Hepatocyte (in vitro differentiated cells): ENCODE measurements around the gene ASB2.

ENCODE experiments used
- CTCF ChIP-seq: fragments of 200-600 bp; sonication (generic); IDR thresholded peaks from 2 replicates; pipeline ENCODE4 v1.5.1; 2016; ENCODE audit warnings: antibody characterized with exemption, mild to moderate bottlenecking; ENCODE audit not compliant: poor library complexity
- EZH2 ChIP-seq: fragments of 200-600 bp; sonication (generic); IDR thresholded peaks from 2 replicates; pipeline ENCODE4 v1.6.1; 2016; ENCODE audit warnings: antibody characterized with exemption, mild to moderate bottlenecking, borderline replicate concordance
- EZH2phosphoT487 ChIP-seq: fragments of 200-600 bp; sonication (generic); IDR thresholded peaks from one replicate; pipeline ENCODE4 v1.6.1; 2018; ENCODE audit warnings: antibody characterized with exemption, mild to moderate bottlenecking, low read depth, moderate library complexity; ENCODE audit not compliant: unreplicated experiment, severe bottlenecking

GRCh38 chr14:93952829-93953228, 23.5 kb downstream of the ASB2 start:
- TF ChIP-seq CTCF (no peak), EZH2 (no peak), EZH2phosphoT487 (no peak)
